ENCODE measurements around the gene CHN2. TPM values are rescaled to one million over a fixed set of nuclear protein-coding genes. Genes with fewer than 3 reads are reported as not detected.

Gene CHN2
- total RNA-seq, 1 donor from 2014 or later = 8.0 TPM

GRCh38 chr7:29322023-29322712 lies 127.6 kb downstream of the CHN2 start:
- Mint-ChIP-seq H3K4me3 (no peak overlapping the region), H3K36me3 (no peaks in the 10 kb centered on the region), H3K4me1 (peaks cover 9% of the 10 kb centered on the region), H3K27me3 (ENCODE audit: low read depth) (no peaks in the 10 kb centered on the region), H3K9me3 (peaks cover 3% of the 10 kb centered on the region), H3K27ac (no peak overlapping the region)
- TF ChIP-seq CTCF (IDR thresholded peaks at IDR 0.05; ENCODE audit: unreplicated experiment) = no peak
- no peak for DNase-seq (ENCODE audit: low spot score in 2 of 2, unreplicated experiment in 2 of 2)

- TF ChIP-seq CTCF (IDR thresholded peaks at IDR 0.05; ENCODE audit: unreplicated experiment) = no peak
- DNase-seq (ENCODE audit: low spot score in 2 of 2, unreplicated experiment in 2 of 2) = no peak
These were observed 130.9 kb downstream of the CHN2 start for GRCh38 chr7:29325476-29325875.

GRCh38 chr7:29326864-29327263 lies 132.3 kb downstream of the CHN2 start:
- TF ChIP-seq CTCF (IDR thresholded peaks at IDR 0.05; ENCODE audit: unreplicated experiment) = no peak
- peaks cover 3% of the 10 kb centered on the region for H3K9me3 Mint-ChIP-seq
- H3K27ac Mint-ChIP-seq = no peak overlapping the region
- peaks cover 34% of the 10 kb centered on the region for H3K4me1 Mint-ChIP-seq
- no peaks in the 10 kb centered on the region for H3K36me3 Mint-ChIP-seq
- no peaks in the 10 kb centered on the region for H3K27me3 Mint-ChIP-seq (ENCODE audit: low read depth)
- DNase-seq (ENCODE audit: low spot score in 2 of 2, unreplicated experiment in 2 of 2) = no peak
- no peak overlapping the region for H3K4me3 Mint-ChIP-seq

More at GRCh38 chr7:29325476-29325875, 130.9 kb downstream of the CHN2 start:
- Mint-ChIP-seq H3K9me3 (peaks cover 3% of the 10 kb centered on the region), H3K4me1 (peaks cover 33% of the 10 kb centered on the region), H3K27ac (no peak overlapping the region), H3K4me3 (no peak overlapping the region), H3K36me3 (no peaks in the 10 kb centered on the region), H3K27me3 (ENCODE audit: low read depth) (no peaks in the 10 kb centered on the region)

GRCh38 chr7:29327455-29327854 lies 132.9 kb downstream of the CHN2 start:
- Mint-ChIP-seq H3K27me3 (ENCODE audit: low read depth) (no peaks in the 10 kb centered on the region), H3K4me3 (no peak overlapping the region), H3K36me3 (no peaks in the 10 kb centered on the region), H3K4me1 (peaks cover 34% of the 10 kb centered on the region), H3K9me3 (peaks cover 3% of the 10 kb centered on the region), H3K27ac (peak overlapping the region; percentile 92)
- TF ChIP-seq CTCF (IDR thresholded peaks at IDR 0.05; ENCODE audit: unreplicated experiment) = no peak
- no peak for DNase-seq (ENCODE audit: low spot score in 2 of 2, unreplicated experiment in 2 of 2)

GRCh38 chr7:29328045-29328444 lies 133.5 kb downstream of the CHN2 start:
- no peaks in the 10 kb centered on the region for H3K27me3 Mint-ChIP-seq (ENCODE audit: low read depth)
- peaks cover 34% of the 10 kb centered on the region for H3K4me1 Mint-ChIP-seq
- DNase-seq (ENCODE audit: low spot score in 2 of 2, unreplicated experiment in 2 of 2) = no peak
- H3K36me3 Mint-ChIP-seq = no peaks in the 10 kb centered on the region
- no peak for TF ChIP-seq CTCF (IDR thresholded peaks at IDR 0.05; ENCODE audit: unreplicated experiment)
- peaks cover 3% of the 10 kb centered on the region for H3K9me3 Mint-ChIP-seq
- H3K27ac Mint-ChIP-seq = peak overlapping the region; percentile 92
- no peak overlapping the region for H3K4me3 Mint-ChIP-seq
